Keratinocyte (primary cell): Measurements from ENCODE around the gene EZH2. TPM values are rescaled to one million over a fixed set of nuclear protein-coding genes. Genes with fewer than 3 reads are reported as not detected.

Source experiments
- DNase-seq: peaks from one replicate; pipeline ENCODE4 v3.0.0-alpha.2; 2011; ENCODE audit warnings: low read depth, missing footprints, low spot score
- FAIRE-seq: peaks from 2 replicates; lab custom pipeline; 2011; peaks lifted over from hg19 to GRCh38; lab: Jason Lieb, UNC
- H2AFZ ChIP-seq: 2 replicates; pipeline ENCODE4 v1.6.0; 2012; ENCODE audit warnings: low read length, control low read depth, inconsistent platforms; ENCODE audit not compliant: control insufficient read depth
- H3K27ac ChIP-seq: 2 replicates; pipeline ENCODE4 v1.5.1; 2011; ENCODE audit warnings: low read length; ENCODE audit not compliant: control insufficient read depth, insufficient read depth
- H3K27me3 ChIP-seq: 3 replicates; pipeline ENCODE4 v1.6.0; 2011; ENCODE audit warnings: low read length; ENCODE audit not compliant: control insufficient read depth, insufficient read depth; ENCODE audit errors: extremely low read depth
- H3K36me3 ChIP-seq, 2 experiments: 2 replicates in 1 of 2; 3 replicates in 1 of 2; pipeline ENCODE4 v1.5.1; 2011; ENCODE audit warnings: low read length in 2 of 2, mild to moderate bottlenecking in 1 of 2; ENCODE audit not compliant: control insufficient read depth in 2 of 2, insufficient read depth in 2 of 2; ENCODE audit errors: extremely low read depth in 1 of 2
- H3K4me1 ChIP-seq: 3 replicates; pipeline ENCODE4 v1.5.1; 2011; ENCODE audit warnings: low read length; ENCODE audit not compliant: control insufficient read depth, insufficient read depth; ENCODE audit errors: extremely low read depth
- H3K4me2 ChIP-seq: 3 replicates; pipeline ENCODE4 v1.6.0; 2011; ENCODE audit warnings: low read depth, low read length; ENCODE audit not compliant: control insufficient read depth, insufficient read depth; ENCODE audit errors: extremely low read depth
- H3K4me3 ChIP-seq, 3 experiments: fragments of 200-600 bp in 1 of 3; sonication (generic) in 1 of 3; 2 replicates in 2 of 3; 3 replicates in 1 of 3; pipeline ENCODE4 v1.5.1; 2011 to 2016; ENCODE audit warnings: low read length in 3 of 3, mild to moderate bottlenecking in 3 of 3, control low read depth in 2 of 3, inconsistent platforms in 1 of 3, low read depth in 1 of 3, mixed read lengths in 1 of 3, mixed run types in 1 of 3, moderate library complexity in 1 of 3; ENCODE audit not compliant: control insufficient read depth in 2 of 3, insufficient read depth in 2 of 3; ENCODE audit errors: extremely low read depth in 1 of 3
- H3K79me2 ChIP-seq: 2 replicates; pipeline ENCODE4 v1.6.0; 2012; ENCODE audit warnings: low read length; ENCODE audit not compliant: control insufficient read depth, insufficient read depth
- H3K9ac ChIP-seq: 3 replicates; pipeline ENCODE4 v1.6.0; 2011; ENCODE audit warnings: low read length; ENCODE audit not compliant: control insufficient read depth, insufficient read depth; ENCODE audit errors: extremely low read depth
- H3K9me1 ChIP-seq: 3 replicates; pipeline ENCODE4 v1.6.0; 2011; ENCODE audit warnings: low read length; ENCODE audit not compliant: control insufficient read depth, insufficient read depth; ENCODE audit errors: extremely low read depth
- H3K9me3 ChIP-seq: 2 replicates; pipeline ENCODE4 v1.5.1; 2012; ENCODE audit warnings: low read depth, low read length; ENCODE audit not compliant: control insufficient read depth
- H4K20me1 ChIP-seq: 3 replicates; pipeline ENCODE4 v1.6.0; 2011; ENCODE audit warnings: low read length; ENCODE audit not compliant: control insufficient read depth, insufficient read depth; ENCODE audit errors: extremely low read depth
- EZH2 ChIP-seq: IDR thresholded peaks from one replicate; pipeline ENCODE4 v1.6.1; 2012; ENCODE audit warnings: inconsistent platforms, mild to moderate bottlenecking, low read length, moderate library complexity
- dilution Hi-C: fragments of 300-500 bp; cut with MboI; formaldehyde crosslinking; loops from one replicate; pipeline ENCODE4 v1.7.0; 2020; ENCODE audit warnings: low sequenced_read_pairs; ENCODE audit not compliant: extremely low pct_ligation_motif_present
- polyA plus RNA-seq, 5 experiments: library from polyadenylated mRNA; depleted of rRNA in 3 of 5; stranded (reverse) in 3 of 5; stranded (forward) in 1 of 5; unstranded in 1 of 5; fragments of >200 nt; gene quantifications; 1 replicate in 1 of 5; 2 replicates in 3 of 5; 3 replicates in 1 of 5; pipeline versions ENCODE4 v1.2.1 to v1.2.3, GENCODE V29; 2011 to 2012; ENCODE audit warnings: missing spikeins in 2 of 5, low read depth in 1 of 5, low replicate concordance in 1 of 5
- TF ChIP-seq, protein P1 (sequence below), 3 experiments: IDR thresholded peaks in 1 of 3; conservative IDR thresholded peaks in 1 of 3; optimal IDR thresholded peaks in 1 of 3; 2 replicates in 2 of 3; 3 replicates in 1 of 3; pipeline versions ENCODE3 to v1.5.1; 2011; ENCODE audit warnings: low read length in 3 of 3, mild to moderate bottlenecking in 3 of 3, moderate library complexity in 2 of 3, control low read depth in 1 of 3, inconsistent platforms in 1 of 3; ENCODE audit not compliant: insufficient read depth in 2 of 3; ENCODE audit errors: extremely low read depth in 1 of 3

The EZH2 gene
- polyA plus RNA-seq, 1 donor (not counting 4 experiments of a cell fraction or from before 2014, with no cell fraction given), result 16.0 TPM

DNA sequence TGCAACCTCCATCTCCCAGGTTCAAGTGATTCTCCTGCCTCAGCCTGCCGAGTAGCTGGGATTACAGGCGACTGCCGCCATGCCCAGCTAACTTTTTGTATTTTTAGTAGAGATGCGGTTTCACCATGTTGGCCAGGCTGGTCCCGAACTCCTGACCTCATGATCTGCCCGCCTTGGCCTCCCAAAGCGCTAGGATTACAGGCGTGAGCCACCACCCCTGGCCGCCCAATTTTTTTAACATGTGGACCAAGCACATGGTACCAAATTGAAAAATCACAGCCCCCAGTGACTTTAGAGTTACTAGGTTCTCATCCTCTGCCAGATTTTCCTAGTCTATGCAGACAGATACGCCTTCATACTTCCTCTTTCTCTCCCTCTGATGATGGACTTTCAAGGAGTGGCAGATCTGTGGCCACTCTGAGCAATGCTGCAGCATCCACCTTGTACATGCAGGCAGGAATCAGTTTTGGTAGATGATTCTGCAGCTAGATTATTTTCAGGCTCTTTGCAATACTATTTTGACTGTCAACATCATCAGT is 34.0 kb upstream of the EZH2 start:
- Histone ChIP-seq H2AFZ (no peak overlapping the region), H3K4me1 (peaks cover 7% of the 10 kb centered on the region), H3K79me2 (no peaks in the 10 kb centered on the region), H3K9me1 (no peaks in the 10 kb centered on the region), H3K4me3 (no peak overlapping the region), H3K9me3 (no peaks in the 10 kb centered on the region), H3K27me3 (no peaks in the 10 kb centered on the region), H3K9ac (no peak overlapping the region), H3K36me3 (no peaks in the 10 kb centered on the region), H4K20me1 (no peaks in the 10 kb centered on the region), H3K4me2 (no peak overlapping the region), H3K27ac (no peak overlapping the region)
- no peak for FAIRE-seq
- TF ChIP-seq EZH2, result no peak
- TF ChIP-seq, protein P1, sequence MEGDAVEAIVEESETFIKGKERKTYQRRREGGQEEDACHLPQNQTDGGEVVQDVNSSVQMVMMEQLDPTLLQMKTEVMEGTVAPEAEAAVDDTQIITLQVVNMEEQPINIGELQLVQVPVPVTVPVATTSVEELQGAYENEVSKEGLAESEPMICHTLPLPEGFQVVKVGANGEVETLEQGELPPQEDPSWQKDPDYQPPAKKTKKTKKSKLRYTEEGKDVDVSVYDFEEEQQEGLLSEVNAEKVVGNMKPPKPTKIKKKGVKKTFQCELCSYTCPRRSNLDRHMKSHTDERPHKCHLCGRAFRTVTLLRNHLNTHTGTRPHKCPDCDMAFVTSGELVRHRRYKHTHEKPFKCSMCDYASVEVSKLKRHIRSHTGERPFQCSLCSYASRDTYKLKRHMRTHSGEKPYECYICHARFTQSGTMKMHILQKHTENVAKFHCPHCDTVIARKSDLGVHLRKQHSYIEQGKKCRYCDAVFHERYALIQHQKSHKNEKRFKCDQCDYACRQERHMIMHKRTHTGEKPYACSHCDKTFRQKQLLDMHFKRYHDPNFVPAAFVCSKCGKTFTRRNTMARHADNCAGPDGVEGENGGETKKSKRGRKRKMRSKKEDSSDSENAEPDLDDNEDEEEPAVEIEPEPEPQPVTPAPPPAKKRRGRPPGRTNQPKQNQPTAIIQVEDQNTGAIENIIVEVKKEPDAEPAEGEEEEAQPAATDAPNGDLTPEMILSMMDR (optimal IDR thresholded peaks at IDR 0.05 in 1 of 3, IDR thresholded peaks at IDR 0.05 in 1 of 3, conservative IDR thresholded peaks at IDR 0.05 in 1 of 3; ENCODE audit: extremely low read depth in 1 of 3, insufficient read depth in 2 of 3, low read length in 3 of 3), result no peak
- no peak for DNase-seq
- dilution Hi-C loops, result no loop called here

GRCh38 chr7:148916186-148916585 is 32.1 kb upstream of the EZH2 start:
- Histone ChIP-seq H4K20me1 (no peaks in the 10 kb centered on the region), H3K4me1 (peaks cover 7% of the 10 kb centered on the region), H3K27me3 (no peaks in the 10 kb centered on the region), H3K4me3 (no peak overlapping the region), H3K9me1 (no peaks in the 10 kb centered on the region), H3K36me3 (no peaks in the 10 kb centered on the region), H2AFZ (no peak overlapping the region), H3K9ac (no peak overlapping the region), H3K9me3 (no peaks in the 10 kb centered on the region), H3K4me2 (no peak overlapping the region), H3K79me2 (no peaks in the 10 kb centered on the region), H3K27ac (no peak overlapping the region)
- FAIRE-seq (no peak), DNase-seq (no peak)
- TF ChIP-seq, protein P1 (optimal IDR thresholded peaks at IDR 0.05 in 1 of 3, IDR thresholded peaks at IDR 0.05 in 1 of 3, conservative IDR thresholded peaks at IDR 0.05 in 1 of 3; ENCODE audit: extremely low read depth in 1 of 3, insufficient read depth in 2 of 3, low read length in 3 of 3), result no peak
- TF ChIP-seq EZH2, result no peak
- dilution Hi-C loops, result no loop called here
